ENCODE measurements around the gene NAPB. TPM values are rescaled to one million over a fixed set of nuclear protein-coding genes. Genes with fewer than 3 reads are reported as not detected.
A peak's percentile ranks its signal among the peaks of the same experiment; 100 is the strongest.

NAPB gene
- total and polyA plus RNA-seq, 2 experiments from 2014 or later = 7.3 to 11.2 TPM

DNA sequence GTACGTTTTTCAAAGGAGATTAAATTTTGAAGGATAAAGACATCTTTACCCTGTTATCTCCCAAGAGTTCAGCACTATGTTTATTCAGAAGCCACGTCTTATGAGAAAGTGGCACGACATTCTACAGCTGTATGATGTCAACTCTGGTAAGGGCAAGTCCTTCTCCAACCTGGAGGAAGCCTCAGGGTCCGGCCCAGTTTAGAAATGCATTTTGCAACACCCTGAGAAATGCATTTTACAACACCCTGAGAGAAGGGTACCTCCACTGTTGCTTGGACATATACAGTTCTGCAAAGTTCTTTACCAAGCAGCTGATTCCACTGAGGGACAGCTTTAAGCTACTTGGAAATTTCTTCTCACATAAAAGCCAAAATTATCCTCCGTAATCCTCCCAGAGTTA, 17.5 kb downstream of the NAPB start:
- DNase-seq (ENCODE audit: low spot score) = peak; percentile 22
- peaks cover 5% of the 10 kb centered on the region for H3K4me1 ChIP-seq (ENCODE audit: insufficient read depth)
- WGBS (ENCODE audit: low lambda C conversion rate, missing lambda C conversion rate) = 44% methylated on average over 5 of the region's 5 CpGs
- peaks cover 72% of the 10 kb centered on the region for H3K79me2 ChIP-seq
- no peak overlapping the region for H3K4me3 ChIP-seq
- H3K36me3 ChIP-seq (replicated peaks; ENCODE audit: insufficient read depth, low read depth) = no peaks in the 10 kb centered on the region
- peaks cover 7% of the 10 kb centered on the region for H4K20me1 ChIP-seq (ENCODE audit: insufficient read depth, poor library complexity, severe bottlenecking)
- TF ChIP-seq EZH2phosphoT487 (IDR thresholded peaks at IDR 0.05; ENCODE audit: low read depth, severe bottlenecking, unreplicated experiment) (no peak), EZH2 (IDR thresholded peaks at IDR 0.05; ENCODE audit: borderline replicate concordance) (no peak)
- no peak overlapping the region for H2AFZ ChIP-seq
- H3K9me2 ChIP-seq (replicated peaks; ENCODE audit: insufficient read depth) = no peaks in the 10 kb centered on the region
- H3K27ac ChIP-seq = no peak overlapping the region
- peak overlapping the region; percentile 33 for H3K4me2 ChIP-seq
- no peaks in the 10 kb centered on the region for H3K9me3 ChIP-seq (ENCODE audit: low read depth)
- H3K27me3 ChIP-seq = no peaks in the 10 kb centered on the region

DNA sequence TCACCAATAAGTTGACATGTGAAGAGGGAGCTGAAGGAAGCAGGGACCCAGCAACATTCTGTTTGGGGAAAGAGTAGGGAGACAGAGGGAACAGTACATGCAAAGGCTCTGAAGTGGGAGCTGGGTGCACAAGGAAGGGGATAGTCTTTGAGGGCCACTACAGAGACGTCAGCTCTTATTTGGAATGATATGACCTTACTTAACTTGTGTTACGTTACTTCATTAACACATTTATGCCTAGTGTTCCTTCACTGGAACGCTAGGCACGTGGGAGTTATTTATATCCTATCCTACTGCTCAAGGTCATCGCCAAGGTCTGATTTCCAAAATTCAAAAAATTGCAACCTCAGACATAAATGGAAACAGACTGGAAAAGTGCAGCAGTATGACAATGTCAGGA, 20.2 kb downstream of the NAPB start:
- Histone ChIP-seq H3K27me3 (no peaks in the 10 kb centered on the region), H3K79me2 (peaks cover 54% of the 10 kb centered on the region)
- 100% methylated on average over 5 of the region's 5 CpGs for WGBS (ENCODE audit: low lambda C conversion rate, missing lambda C conversion rate)

GRCh38 chr20:23399568-23400241, 21.6 kb downstream of the NAPB start:
- Histone ChIP-seq H3K4me3 (no peak overlapping the region), H3K4me1 (ENCODE audit: insufficient read depth) (peaks cover 5% of the 10 kb centered on the region), H3K27ac (no peak overlapping the region), H2AFZ (no peak overlapping the region), H3K9me3 (ENCODE audit: low read depth) (no peaks in the 10 kb centered on the region), H4K20me1 (ENCODE audit: insufficient read depth, poor library complexity, severe bottlenecking) (peaks cover 8% of the 10 kb centered on the region), H3K4me2 (no peak overlapping the region), H3K79me2 (peaks cover 41% of the 10 kb centered on the region), H3K27me3 (no peaks in the 10 kb centered on the region), H3K9me2 (replicated peaks; ENCODE audit: insufficient read depth) (no peaks in the 10 kb centered on the region), H3K36me3 (replicated peaks; ENCODE audit: insufficient read depth, low read depth) (no peaks in the 10 kb centered on the region)
- DNase-seq (ENCODE audit: low spot score) = no peak
- no peak for TF ChIP-seq EZH2phosphoT487 (IDR thresholded peaks at IDR 0.05; ENCODE audit: low read depth, severe bottlenecking, unreplicated experiment)
- TF ChIP-seq, protein P1, sequence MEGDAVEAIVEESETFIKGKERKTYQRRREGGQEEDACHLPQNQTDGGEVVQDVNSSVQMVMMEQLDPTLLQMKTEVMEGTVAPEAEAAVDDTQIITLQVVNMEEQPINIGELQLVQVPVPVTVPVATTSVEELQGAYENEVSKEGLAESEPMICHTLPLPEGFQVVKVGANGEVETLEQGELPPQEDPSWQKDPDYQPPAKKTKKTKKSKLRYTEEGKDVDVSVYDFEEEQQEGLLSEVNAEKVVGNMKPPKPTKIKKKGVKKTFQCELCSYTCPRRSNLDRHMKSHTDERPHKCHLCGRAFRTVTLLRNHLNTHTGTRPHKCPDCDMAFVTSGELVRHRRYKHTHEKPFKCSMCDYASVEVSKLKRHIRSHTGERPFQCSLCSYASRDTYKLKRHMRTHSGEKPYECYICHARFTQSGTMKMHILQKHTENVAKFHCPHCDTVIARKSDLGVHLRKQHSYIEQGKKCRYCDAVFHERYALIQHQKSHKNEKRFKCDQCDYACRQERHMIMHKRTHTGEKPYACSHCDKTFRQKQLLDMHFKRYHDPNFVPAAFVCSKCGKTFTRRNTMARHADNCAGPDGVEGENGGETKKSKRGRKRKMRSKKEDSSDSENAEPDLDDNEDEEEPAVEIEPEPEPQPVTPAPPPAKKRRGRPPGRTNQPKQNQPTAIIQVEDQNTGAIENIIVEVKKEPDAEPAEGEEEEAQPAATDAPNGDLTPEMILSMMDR (IDR thresholded peaks at IDR 0.05; ENCODE audit: poor library complexity) = no peak
- no peak for TF ChIP-seq EZH2 (IDR thresholded peaks at IDR 0.05; ENCODE audit: borderline replicate concordance)
- WGBS (ENCODE audit: low lambda C conversion rate, missing lambda C conversion rate) = 88% methylated on average over 6 of the region's 6 CpGs

More for the DNA sequence above, 20.2 kb downstream of the NAPB start:
- no peak for DNase-seq (ENCODE audit: low spot score)
- Histone ChIP-seq H3K4me1 (ENCODE audit: insufficient read depth) (peaks cover 5% of the 10 kb centered on the region), H3K36me3 (replicated peaks; ENCODE audit: insufficient read depth, low read depth) (no peaks in the 10 kb centered on the region), H3K9me3 (ENCODE audit: low read depth) (no peaks in the 10 kb centered on the region), H3K4me3 (no peak overlapping the region), H3K9me2 (replicated peaks; ENCODE audit: insufficient read depth) (no peaks in the 10 kb centered on the region), H3K4me2 (no peak overlapping the region), H3K27ac (no peak overlapping the region), H2AFZ (no peak overlapping the region), H4K20me1 (ENCODE audit: insufficient read depth, poor library complexity, severe bottlenecking) (peaks cover 12% of the 10 kb centered on the region)
- TF ChIP-seq EZH2phosphoT487 (IDR thresholded peaks at IDR 0.05; ENCODE audit: low read depth, severe bottlenecking, unreplicated experiment) (no peak), EZH2 (IDR thresholded peaks at IDR 0.05; ENCODE audit: borderline replicate concordance) (no peak)
- TF ChIP-seq, protein P1 (IDR thresholded peaks at IDR 0.05; ENCODE audit: poor library complexity) = no peak

GRCh38 chr20:23397961-23398360, 23.3 kb downstream of the NAPB start:
- no peaks in the 10 kb centered on the region for H3K9me3 ChIP-seq (ENCODE audit: low read depth)
- peaks cover 5% of the 10 kb centered on the region for H4K20me1 ChIP-seq (ENCODE audit: insufficient read depth, poor library complexity, severe bottlenecking)
- H2AFZ ChIP-seq = no peak overlapping the region
- H3K4me2 ChIP-seq = no peak overlapping the region
- no peaks in the 10 kb centered on the region for H3K4me1 ChIP-seq (ENCODE audit: insufficient read depth)
- H3K27ac ChIP-seq = no peak overlapping the region
- no peaks in the 10 kb centered on the region for H3K9me2 ChIP-seq (replicated peaks; ENCODE audit: insufficient read depth)
- 94% methylated on average over 2 of the region's 2 CpGs for WGBS (ENCODE audit: low lambda C conversion rate, missing lambda C conversion rate)
- no peaks in the 10 kb centered on the region for H3K36me3 ChIP-seq (replicated peaks; ENCODE audit: insufficient read depth, low read depth)
- H3K4me3 ChIP-seq = no peak overlapping the region
- no peak for DNase-seq (ENCODE audit: low spot score)
- TF ChIP-seq EZH2 (IDR thresholded peaks at IDR 0.05; ENCODE audit: borderline replicate concordance) (no peak), EZH2phosphoT487 (IDR thresholded peaks at IDR 0.05; ENCODE audit: low read depth, severe bottlenecking, unreplicated experiment) (no peak)
- TF ChIP-seq, protein P1 (IDR thresholded peaks at IDR 0.05; ENCODE audit: poor library complexity) = no peak
- no peaks in the 10 kb centered on the region for H3K27me3 ChIP-seq
- peaks cover 35% of the 10 kb centered on the region for H3K79me2 ChIP-seq
